ENCODE measurements around the gene RNF166.

RNF166 gene

GRCh38 chr16:88706229-88706964 is at the start of gene RNF166, which contains the start of gene CTU2:
Gene RNF166 (minus strand): TSS chr16:88706408. CDS start chr16:88706325, 83 bp downstream.
Gene CTU2 (plus strand): TSS chr16:88706503. CDS start chr16:88706531, 28 bp downstream.
- peak; percentile 88 to 90 for DNase-seq

- DNase-seq: peak in 1 of 2 donors; percentile 34
These were observed 48.9 kb upstream of the RNF166 start for GRCh38 chr16:88754912-88755744.

- no peak for DNase-seq
These were observed 48.1 kb upstream of the RNF166 start for GRCh38 chr16:88754109-88754911.

- DNase-seq: no peak
These were observed 47.4 kb upstream of the RNF166 start for GRCh38 chr16:88753602-88754001.

- no peak for DNase-seq
These were observed 47.0 kb upstream of the RNF166 start for GRCh38 chr16:88753191-88753590.

GRCh38 chr16:88752386-88753002 is 46.3 kb upstream of the RNF166 start:
- no peak for DNase-seq

- no peak for DNase-seq
These were observed 44.6 kb upstream of the RNF166 start for GRCh38 chr16:88750854-88751253.

- DNase-seq: no peak
These were observed 43.1 kb upstream of the RNF166 start for GRCh38 chr16:88749358-88749757.

GRCh38 chr16:88748364-88748763 is 42.2 kb upstream of the RNF166 start:
- no peak for DNase-seq

GRCh38 chr16:88747588-88748301 is 41.5 kb upstream of the RNF166 start:
- peak; percentile 26 to 51 for DNase-seq

- no peak for DNase-seq
These were observed 40.3 kb upstream of the RNF166 start for GRCh38 chr16:88746506-88746905.

GRCh38 chr16:88744577-88745521 is 38.6 kb upstream of the RNF166 start:
- DNase-seq: no peak

- peak; percentile 67 to 70 for DNase-seq
These were observed 37.7 kb upstream of the RNF166 start for GRCh38 chr16:88743693-88744576.

GRCh38 chr16:88742896-88743605 is 36.8 kb upstream of the RNF166 start:
- DNase-seq: no peak

- no peak for DNase-seq
These were observed 35.2 kb upstream of the RNF166 start for GRCh38 chr16:88741368-88741767.

GRCh38 chr16:88740727-88741055 is 34.5 kb upstream of the RNF166 start:
- DNase-seq: no peak

GRCh38 chr16:88739977-88740726 is 33.9 kb upstream of the RNF166 start:
- DNase-seq: no peak
